Esophagus squamous epithelium (tissue), 5 donors: ENCODE measurements around the gene GAN. TPM values are rescaled to one million over a fixed set of nuclear protein-coding genes. Genes with fewer than 3 reads are reported as not detected.

Source experiments
- DNase-seq: peaks from one replicate; lab custom pipeline; 2025; lab: John Stamatoyannopoulos, UW
- H3K27ac ChIP-seq, 4 donors: fragments of 200-600 bp; sonication (generic); one replicate each; pipeline ENCODE4 v1.5.1; 2016 to 2019; ENCODE audit warnings: mild to moderate bottlenecking in 1 of 4
- H3K27me3 ChIP-seq, 4 donors: fragments of 200-600 bp; sonication (generic); 1 replicate in 3 of 4; 2 replicates in 1 of 4; pipeline versions ENCODE4 v1.5.1 to v1.6.0; 2017 to 2021; ENCODE audit warnings: antibody characterized with exemption in 1 of 4
- H3K36me3 ChIP-seq, 3 donors: fragments of 200-600 bp; sonication (generic); one replicate each; pipeline ENCODE4 v1.5.1; 2016 to 2019
- H3K4me1 ChIP-seq, 3 donors: fragments of 200-600 bp; sonication (generic); one replicate each; pipeline ENCODE4 v1.5.1; 2017 to 2019
- H3K4me3 ChIP-seq, 4 donors: fragments of 200-600 bp; sonication (generic); 1 replicate in 3 of 4; 2 replicates in 1 of 4; pipeline ENCODE4 v1.5.1; 2016 to 2019; ENCODE audit warnings: mild to moderate bottlenecking in 2 of 4, moderate library complexity in 1 of 4
- H3K9me3 ChIP-seq, 3 donors: fragments of 200-600 bp; sonication (generic); one replicate each; pipeline ENCODE4 v1.5.1; 2016 to 2019
- CTCF ChIP-seq, 6 experiments: fragments of 450-650 bp in 4 of 6; fragments of 200-600 bp in 2 of 6; sonication (generic) in 2 of 6; IDR thresholded peaks; one replicate each; pipeline ENCODE4 v1.5.1; 2016 to 2019; ENCODE audit warnings: antibody characterized with exemption in 6 of 6, mild to moderate bottlenecking in 4 of 6, moderate library complexity in 4 of 6
- POLR2A ChIP-seq, 4 donors: fragments of 450-650 bp; IDR thresholded peaks; one replicate each; pipeline ENCODE4 v1.6.1; 2017; ENCODE audit warnings: antibody characterized with exemption in 4 of 4, mild to moderate bottlenecking in 4 of 4, moderate library complexity in 3 of 4
- WGBS, 2 donors: methylation state at CpG; one replicate each; pipeline ENCODE4 v1.1.5; 2018; 5-methylcytosine and 5-hydroxymethylcytosine counted together
- intact Hi-C: fragments of 100-400 bp; cut with DNase I; formaldehyde crosslinking; loops from one replicate; pipeline ENCODE4 v1.15.0; 2022
- total RNA-seq, 4 donors: library from RNA; depleted of rRNA; stranded (reverse); fragments of >200 nt; gene quantifications; one replicate each; pipeline ENCODE4 v1.1.0, GENCODE V29; 2016
- donor health status: DM: yes; HTN: yes; CAD: no.

The GAN gene
- total RNA-seq, 4 donors from 2014 or later = 16.7 to 28.0 (median 21.7) TPM

GRCh38 chr16:81277541-81278080 lies 37.2 kb upstream of the GAN start:
- TF ChIP-seq POLR2A (IDR thresholded peaks at IDR 0.05) (no peak), CTCF (IDR thresholded peaks at IDR 0.05) (no peak)
- Histone ChIP-seq H3K9me3 (no peaks in the 10 kb centered on the region), H3K27me3 (no peaks in the 10 kb centered on the region), H3K4me3 (peak overlapping the region in 1 of 4 donors; percentile 6), H3K36me3 (no peaks in the 10 kb centered on the region), H3K4me1 (peaks cover 25 to 84% (median 35%) of the 10 kb centered on the region in 3 donors), H3K27ac (peak overlapping the region; percentile 83 to 90 (median 86))
- 23 to 47% methylated on average over 5 to 6 of the region's 6 CpGs for WGBS, 2 donors
- intact Hi-C loops = no loop called here
- DNase-seq = no peak

DNA sequence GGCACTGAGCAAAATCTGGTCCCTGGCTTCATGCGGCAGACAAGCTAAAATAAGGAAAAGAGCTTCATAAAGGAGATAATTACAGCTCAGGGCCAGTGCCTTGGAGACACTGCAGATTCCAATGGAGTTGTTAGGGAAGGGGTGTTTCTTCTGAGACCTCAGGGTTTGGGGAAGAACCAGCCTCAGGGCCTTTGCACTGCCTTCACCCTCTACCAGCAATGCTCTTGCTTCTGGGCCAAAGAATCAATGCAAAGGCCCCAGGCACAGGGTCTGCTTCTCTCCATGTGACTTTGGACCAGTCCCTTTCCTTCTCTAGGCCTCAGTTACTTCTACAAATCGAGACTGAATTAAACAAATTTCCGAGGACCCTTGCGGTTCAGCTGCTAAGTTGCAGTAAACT lies 36.2 kb upstream of the GAN start:
- Histone ChIP-seq H3K36me3 (no peaks in the 10 kb centered on the region), H3K4me1 (peaks cover 24 to 84% (median 35%) of the 10 kb centered on the region in 3 donors), H3K27ac (peak overlapping the region in 3 of 4 donors; percentile 83 to 90 (median 88)), H3K27me3 (no peaks in the 10 kb centered on the region), H3K9me3 (no peaks in the 10 kb centered on the region), H3K4me3 (no peak overlapping the region)
- TF ChIP-seq POLR2A (IDR thresholded peaks at IDR 0.05) (no peak), CTCF (IDR thresholded peaks at IDR 0.05) (no peak)
- intact Hi-C loops = no loop called here
- 88 to 96% methylated on average over 3 to 4 of the region's 4 CpGs for WGBS, 2 donors
- no peak for DNase-seq

GRCh38 chr16:81279392-81279791 lies 35.4 kb upstream of the GAN start:
- Histone ChIP-seq H3K4me1 (peaks cover 20 to 78% (median 31%) of the 10 kb centered on the region in 3 donors), H3K36me3 (no peaks in the 10 kb centered on the region), H3K4me3 (no peak overlapping the region), H3K27ac (peak overlapping the region; percentile 1 to 90 (median 86)), H3K27me3 (no peaks in the 10 kb centered on the region), H3K9me3 (no peaks in the 10 kb centered on the region)
- no peak for DNase-seq
- intact Hi-C loops = no loop called here
- WGBS, 2 donors = 35 to 36% methylated on average over 4 of the region's 4 CpGs
- no peak for TF ChIP-seq POLR2A (IDR thresholded peaks at IDR 0.05)
- TF ChIP-seq CTCF (IDR thresholded peaks at IDR 0.05) = no peak

GRCh38 chr16:81280393-81280792 lies 34.4 kb upstream of the GAN start:
- intact Hi-C loops = no loop called here
- no peak for TF ChIP-seq POLR2A (IDR thresholded peaks at IDR 0.05)
- TF ChIP-seq CTCF (IDR thresholded peaks at IDR 0.05) = no peak
- Histone ChIP-seq H3K36me3 (no peaks in the 10 kb centered on the region), H3K27ac (peak overlapping the region in 3 of 4 donors; percentile 40 to 90 (median 42)), H3K9me3 (no peaks in the 10 kb centered on the region), H3K27me3 (no peaks in the 10 kb centered on the region), H3K4me3 (no peak overlapping the region), H3K4me1 (peaks cover 12 to 68% (median 21%) of the 10 kb centered on the region in 3 donors)
- 36 to 37% methylated on average over 3 of the region's 3 CpGs for whole genome bisulfite sequencing, 2 donors
- no peak for DNase-seq

- no peaks in the 10 kb centered on the region for H3K36me3 ChIP-seq
- DNase-seq = no peak
- no peak for TF ChIP-seq POLR2A (IDR thresholded peaks at IDR 0.05)
- no peak for TF ChIP-seq CTCF (IDR thresholded peaks at IDR 0.05)
- no peaks in the 10 kb centered on the region for H3K9me3 ChIP-seq
- intact Hi-C loops = no loop called here
- no peak overlapping the region for H3K4me3 ChIP-seq
- peaks cover 0 to 41% (median 4%) of the 10 kb centered on the region in 3 donors for H3K4me1 ChIP-seq
- H3K27ac ChIP-seq = peak overlapping the region in 2 of 4 donors; percentile 53 to 71
- H3K27me3 ChIP-seq = no peaks in the 10 kb centered on the region
- WGBS, 2 donors = 65 to 75% methylated on average over 3 of the region's 3 CpGs
Measured at GRCh38 chr16:81283044-81283443, 31.7 kb upstream of the GAN start.
